ENCODE results near the gene CDC42BPB.
"Not testable (repeated sequence)": the region's sequence is repeated elsewhere in the genome, so short reads cannot be mapped to it uniquely, and the experiment has no call there.

CDC42BPB gene

DNA sequence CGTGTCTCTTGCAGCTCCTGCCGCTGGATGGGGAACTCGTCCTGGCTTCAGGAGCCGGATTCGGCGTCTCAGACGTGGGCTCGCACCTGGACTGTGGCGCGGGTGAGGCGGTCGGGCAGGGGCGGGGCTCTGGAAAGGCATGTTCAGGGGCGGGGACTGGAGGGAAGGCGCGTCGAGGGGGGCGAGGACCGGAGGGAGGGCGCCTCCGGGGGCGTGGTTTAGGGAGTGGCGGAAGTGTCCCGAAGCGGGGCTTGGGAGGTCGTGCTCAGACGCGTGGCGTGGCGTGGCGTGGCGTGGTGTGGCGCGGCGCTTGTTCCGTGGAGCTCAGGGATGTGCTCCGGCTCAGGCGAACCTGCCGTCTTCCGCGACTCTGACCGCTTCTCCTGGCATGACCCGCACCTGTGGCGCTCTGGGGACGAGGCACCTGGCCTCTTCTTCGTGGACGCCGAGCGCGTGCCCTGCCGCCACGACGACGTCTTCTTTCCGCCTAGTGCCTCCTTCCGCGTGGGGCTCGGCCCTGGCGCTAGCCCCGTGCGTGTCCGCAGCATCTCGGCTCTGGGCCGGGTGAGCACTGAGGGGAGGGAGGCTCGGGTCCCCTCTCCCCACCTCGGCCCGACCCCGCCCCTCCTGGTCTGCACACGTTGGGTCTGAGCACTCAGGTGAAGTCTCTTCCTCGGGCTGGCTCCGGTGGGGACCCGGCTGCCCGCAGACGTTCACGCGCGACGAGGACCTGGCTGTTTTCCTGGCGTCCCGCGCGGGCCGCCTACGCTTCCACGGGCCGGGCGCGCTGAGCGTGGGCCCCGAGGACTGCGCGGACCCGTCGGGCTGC lies 128.7 kb downstream of the CDC42BPB start:
- DNase-seq (ENCODE audit: low read depth, low spot score) = peak; percentile 72

DNA sequence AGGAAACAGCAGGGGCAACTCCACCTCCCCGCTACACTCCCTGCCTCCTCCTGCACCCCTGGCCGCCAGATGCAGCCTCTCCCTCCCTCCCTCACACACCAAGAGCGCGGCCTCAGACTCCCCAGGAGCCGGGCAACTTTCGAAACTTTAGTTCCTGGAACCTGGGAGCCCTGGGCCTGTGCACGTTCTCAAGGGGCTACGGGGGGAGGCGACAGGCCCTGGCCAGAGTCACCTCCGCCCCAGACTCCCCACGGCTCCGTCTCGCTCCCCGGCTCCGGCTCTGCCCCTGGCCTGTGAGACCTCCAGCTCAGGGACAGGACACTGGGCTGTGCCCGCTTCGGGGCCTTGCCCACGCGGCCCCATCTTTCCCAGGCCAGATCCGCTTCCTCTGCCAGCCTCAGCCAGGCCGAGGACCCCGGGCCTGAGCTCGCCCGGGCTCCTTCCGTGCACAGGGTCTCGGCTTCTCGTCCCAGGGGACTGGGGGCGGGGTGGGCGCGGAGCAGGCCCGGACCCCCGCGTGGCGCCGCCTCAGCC lies 129.4 kb downstream of the CDC42BPB start:
- no peak for DNase-seq (ENCODE audit: low read depth, low spot score)

DNA sequence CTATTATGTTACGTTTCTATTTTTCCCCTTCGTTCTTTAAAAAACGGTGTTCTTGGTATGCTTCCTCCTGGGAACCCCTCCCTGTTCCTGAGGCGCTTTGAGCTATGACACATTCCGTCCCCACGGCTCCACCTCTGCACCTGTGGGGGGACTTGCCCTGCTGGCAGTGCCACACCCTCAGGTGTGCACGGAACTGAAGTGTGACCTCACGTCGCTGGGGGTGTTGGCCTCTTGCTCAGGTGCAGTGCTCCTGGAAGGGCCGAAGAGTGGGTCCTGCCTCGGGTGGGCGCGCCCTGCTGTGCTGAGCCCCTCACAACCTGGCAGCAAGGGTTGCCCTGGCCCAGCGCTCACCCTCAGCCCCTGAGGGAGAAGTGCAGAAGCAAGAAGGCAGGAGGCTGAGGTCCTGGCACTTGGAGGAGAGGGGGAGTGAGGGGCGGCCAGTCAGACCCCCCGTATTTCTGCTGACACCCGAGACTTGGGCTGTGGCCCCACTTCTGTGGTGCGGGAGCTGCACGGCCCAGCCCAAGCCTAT lies 129.9 kb downstream of the CDC42BPB start:
- no peak for DNase-seq (ENCODE audit: low read depth, low spot score)

DNA sequence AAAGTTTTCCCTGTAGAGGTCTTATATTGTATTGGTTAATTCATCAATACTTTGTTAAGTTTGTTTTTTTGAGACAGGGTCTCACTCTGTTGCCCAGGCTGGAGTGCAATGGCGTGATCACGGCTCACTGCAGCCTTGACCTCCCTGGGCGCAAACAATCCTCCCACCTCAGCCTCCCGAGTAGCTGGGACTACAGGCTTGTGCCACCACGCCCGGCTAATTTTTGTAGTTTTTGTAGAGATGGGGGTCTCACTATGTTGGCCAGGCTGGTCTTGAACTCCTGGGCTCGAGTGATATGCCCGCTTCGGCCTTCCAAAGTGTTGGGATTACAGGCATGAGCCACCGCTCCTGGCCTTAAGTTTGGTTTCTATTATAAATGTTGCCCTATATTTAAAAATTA lies 130.5 kb downstream of the CDC42BPB start:
- DNase-seq (ENCODE audit: low read depth, low spot score) = not testable (repeated sequence)

DNA sequence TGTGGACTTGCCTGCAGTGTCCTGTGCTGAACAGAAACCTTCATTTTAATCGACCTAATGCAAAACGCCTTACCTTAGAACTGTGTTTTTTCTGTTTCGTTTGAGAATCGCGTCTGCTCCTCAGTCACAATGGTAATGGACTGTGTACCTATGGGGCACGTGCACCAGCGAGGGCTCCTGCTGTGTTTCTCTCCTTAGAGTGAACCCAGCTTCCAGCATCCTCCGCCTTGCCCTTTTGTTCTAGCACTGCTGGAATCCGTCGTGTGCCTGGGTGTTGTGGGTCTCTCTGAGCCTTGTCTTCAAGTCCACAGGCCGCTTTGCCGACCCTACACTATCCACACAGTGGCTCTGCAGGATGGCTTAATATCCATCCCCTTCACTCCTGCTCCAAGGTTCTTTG lies 131.2 kb downstream of the CDC42BPB start:
- DNase-seq (ENCODE audit: low read depth, low spot score) = no peak

DNA sequence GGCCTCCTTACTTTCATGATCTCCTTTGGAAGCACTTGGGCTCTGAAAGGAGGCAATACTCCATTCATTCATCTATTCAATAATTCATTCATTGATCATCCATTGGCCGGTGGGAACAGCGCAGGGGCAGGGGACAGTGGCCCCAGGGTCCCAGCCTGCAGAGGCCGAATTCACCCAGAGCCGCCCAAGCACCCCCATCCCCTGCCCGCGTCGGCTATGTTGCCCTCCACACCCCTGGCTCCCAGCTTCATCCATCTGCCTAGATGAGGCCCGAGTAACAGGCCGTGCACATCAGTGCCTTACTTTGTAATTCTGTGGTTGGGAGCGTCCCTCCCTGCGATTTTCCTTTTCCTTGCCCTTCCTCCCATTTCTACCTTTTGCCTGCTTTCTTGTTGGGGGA lies 131.7 kb downstream of the CDC42BPB start:
- DNase-seq (ENCODE audit: low read depth, low spot score) = no peak

DNA sequence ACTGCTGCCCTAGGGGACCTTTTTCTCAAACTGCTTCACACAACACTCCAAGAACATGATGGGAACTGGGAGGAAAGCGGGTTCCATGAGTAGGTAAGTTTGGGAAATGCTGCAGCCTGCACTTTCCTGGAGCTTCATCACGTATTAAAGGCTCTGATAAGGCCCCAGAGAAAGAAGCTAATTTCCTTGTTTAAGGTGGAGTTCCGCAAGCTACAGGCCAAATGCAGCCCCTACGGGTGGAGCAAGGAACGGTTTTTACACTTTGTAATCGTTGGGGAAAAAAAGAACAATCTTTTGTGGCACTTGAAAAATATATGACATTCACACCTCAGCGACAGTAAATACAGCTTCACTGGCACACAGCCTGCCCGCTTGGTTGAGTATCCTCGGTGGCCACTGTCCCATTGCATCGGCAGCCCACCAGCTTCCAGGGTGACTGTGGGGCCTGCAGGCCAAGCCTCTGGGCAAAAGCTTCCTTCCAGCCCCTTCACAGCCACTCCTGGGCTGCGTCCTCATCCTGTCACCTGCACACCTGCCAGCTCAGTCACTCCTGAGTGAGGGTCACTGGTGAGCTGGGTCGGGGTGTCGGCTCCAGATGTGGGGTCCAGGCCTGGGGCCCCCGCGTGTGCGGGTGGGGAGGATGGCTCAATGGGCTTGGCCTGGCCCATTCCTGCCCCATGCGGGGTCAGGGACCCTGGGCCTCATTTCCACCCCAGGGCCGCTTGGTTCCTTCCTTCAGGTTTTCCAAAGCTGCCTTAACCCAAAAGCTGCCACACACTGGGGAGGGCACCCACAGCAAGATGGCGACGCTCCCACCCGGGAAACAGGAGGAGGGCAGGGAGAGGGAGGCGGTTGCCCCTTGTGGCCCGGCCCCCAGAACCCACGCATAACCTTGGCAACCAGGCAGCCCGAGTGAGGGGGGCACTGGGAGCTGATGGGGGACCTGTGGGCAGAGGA lies 132.4 kb downstream of the CDC42BPB start:
- DNase-seq (ENCODE audit: low read depth, low spot score) = no peak

DNA sequence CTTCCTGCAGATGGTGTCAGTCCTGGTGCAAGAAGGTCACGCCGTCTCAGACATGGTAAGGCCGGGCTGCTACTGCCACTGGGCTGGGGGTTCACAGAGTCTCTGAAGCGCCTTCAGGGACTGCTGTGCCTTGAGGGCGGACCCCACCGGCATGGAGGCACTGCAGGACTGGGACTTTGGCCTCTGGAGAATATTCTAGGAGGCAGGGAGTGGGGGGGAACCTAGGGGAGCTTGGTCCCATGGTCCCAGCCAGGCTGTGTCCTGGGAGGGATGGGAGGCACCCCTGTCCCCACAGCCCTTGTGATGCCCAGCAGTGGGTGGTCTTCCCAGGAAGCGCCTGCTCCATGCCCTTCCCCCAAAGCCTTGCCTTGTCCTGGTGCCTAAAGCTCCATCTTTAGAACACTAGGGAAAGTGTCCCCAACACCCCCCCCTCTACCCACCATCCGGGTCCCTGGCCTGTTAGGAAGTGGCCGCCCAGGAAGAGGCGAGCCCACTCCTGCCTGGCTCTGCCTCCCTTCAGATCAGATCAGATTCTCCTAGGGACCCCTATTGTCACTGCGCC lies 133.3 kb downstream of the CDC42BPB start:
- DNase-seq (ENCODE audit: low read depth, low spot score) = no peak

DNA sequence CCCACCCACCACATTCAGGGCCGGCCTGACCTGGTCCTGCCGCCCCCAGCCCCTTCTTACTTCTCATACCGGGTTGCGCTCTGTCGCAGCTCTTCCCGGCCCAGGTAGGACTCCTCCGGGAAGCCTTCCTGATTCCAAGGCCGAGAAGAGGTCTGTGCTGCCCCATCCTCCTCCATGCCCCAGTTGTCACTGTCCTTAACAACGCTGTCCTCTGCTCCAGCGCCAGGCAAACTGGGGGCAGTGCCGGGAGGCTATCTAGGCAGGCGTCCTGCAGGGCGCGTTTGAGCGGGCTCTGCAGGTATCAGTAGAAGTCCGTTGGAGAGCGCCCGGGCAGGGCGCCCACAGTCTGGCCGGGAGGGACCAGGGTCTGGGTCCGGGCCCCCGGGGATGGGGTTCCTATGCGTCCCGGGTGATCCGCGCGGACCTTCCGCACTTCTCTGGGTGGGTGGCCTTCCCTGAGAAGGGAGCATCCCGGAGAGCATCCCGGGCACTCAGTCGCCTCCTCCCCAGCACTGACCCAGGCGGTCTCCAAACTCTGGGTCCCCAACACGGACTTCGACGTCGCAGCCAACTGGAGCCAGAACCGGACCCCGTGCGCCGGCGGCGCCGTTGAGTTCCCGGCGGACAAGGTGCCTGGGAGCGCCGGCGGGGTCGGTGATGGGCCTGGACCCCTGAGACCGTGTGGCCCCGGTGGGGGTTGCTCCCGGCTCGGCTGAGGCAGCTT lies 134.0 kb downstream of the CDC42BPB start:
- DNase-seq (ENCODE audit: low read depth, low spot score) = no peak

DNA sequence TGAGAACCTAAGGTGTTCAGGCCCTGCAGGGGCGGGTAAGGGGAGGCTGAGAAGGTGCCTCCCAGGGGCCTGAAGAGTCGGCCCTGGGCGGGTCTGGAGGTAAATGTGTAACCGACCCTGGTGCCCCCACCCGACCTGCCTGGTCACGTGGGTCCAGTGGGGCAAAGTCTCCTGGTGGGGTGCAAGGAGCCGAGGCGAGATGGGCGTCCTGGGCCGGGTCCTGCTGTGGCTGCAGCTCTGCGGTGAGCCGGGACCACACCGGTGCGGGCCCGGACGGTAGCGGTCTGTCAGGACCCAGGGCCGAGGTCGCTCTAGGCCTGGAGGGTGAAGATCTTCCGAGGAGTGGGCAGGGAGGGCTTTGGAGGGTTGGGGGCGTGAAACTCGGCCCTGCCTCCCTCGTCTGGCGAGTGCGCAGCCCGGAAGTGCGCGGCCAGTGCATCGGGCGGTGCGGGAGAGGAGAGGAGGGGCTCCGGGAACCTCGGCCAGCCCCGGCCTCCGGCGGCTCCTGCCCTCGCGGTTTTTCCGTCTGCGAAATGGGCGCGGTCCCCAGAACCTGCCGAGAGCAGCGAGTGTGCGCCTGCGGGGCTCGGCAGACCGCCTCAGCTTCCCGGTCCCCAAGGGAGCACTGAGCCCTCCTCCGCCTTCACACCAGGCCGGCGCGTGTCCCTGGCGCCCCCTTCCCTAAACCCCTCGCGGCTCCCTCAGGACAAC lies 134.7 kb downstream of the CDC42BPB start, which contains the start of gene AMN:
Gene AMN (plus strand): TSS at position 174 of the 711 bp plus-strand sequence. CDS start 26 bp downstream, at position 200.
- DNase-seq (ENCODE audit: low read depth, low spot score) = peak; percentile 37

DNA sequence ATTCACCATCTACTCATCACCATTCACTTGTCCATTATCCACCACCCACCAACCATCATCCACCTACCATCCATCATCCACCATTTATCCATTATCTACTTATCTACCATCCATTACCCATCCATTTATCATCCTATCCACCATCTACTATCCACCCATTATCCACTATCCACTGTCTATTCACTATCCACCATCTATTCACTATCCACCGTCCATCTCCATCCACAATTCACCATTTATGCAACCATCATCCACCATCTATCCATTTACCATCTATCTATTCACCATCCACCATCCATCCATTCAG lies 136.4 kb downstream of the CDC42BPB start:
- DNase-seq (ENCODE audit: low read depth, low spot score) = no peak

DNA sequence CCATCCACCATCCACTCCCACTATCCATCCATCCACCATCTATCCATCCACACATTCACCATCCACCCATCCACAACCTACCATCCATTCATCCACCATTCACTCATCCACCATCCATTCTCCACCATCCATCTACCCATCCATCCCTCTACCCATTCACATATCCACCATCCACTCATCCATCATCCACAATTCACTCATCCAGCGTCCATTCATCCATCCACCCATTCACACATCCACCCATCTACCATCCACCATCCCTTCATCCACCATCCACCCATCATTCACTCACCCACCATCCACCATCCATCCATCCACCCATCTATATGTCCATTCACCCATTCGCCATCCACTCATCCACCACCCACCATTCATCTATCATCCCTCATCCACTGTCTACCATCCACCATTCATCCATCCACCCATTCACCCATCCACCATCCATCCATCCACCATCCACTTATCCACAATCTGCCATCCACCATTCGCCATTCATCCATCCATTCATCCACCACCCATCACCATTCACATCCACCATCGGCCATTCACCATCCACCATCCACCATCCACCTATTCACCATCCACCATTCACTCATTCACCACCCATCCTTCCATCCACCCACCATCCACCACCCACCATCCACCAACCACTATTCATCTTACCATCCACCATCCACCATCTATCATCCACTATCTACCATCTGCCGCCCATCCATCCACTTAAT lies 136.9 kb downstream of the CDC42BPB start:
- DNase-seq (ENCODE audit: low read depth, low spot score) = no peak

DNA sequence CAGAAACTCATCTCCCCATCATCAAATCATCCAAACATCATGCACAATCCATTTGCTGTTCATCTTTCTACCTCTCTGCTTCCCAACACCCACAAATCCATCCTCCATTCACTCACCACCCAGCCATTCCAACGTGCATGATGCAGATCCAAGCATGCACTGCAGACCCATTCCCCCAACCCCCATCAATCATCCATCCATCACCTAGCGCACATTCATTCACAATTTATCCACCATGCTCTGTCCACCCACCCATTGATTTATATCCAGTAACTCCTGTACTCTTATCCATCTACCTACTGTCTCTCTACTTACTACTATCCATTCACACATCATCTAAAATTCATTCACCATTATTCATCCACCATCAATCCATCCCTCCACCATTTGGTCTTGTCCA lies 138.9 kb downstream of the CDC42BPB start:
- no peak for DNase-seq (ENCODE audit: low read depth, low spot score)

DNA sequence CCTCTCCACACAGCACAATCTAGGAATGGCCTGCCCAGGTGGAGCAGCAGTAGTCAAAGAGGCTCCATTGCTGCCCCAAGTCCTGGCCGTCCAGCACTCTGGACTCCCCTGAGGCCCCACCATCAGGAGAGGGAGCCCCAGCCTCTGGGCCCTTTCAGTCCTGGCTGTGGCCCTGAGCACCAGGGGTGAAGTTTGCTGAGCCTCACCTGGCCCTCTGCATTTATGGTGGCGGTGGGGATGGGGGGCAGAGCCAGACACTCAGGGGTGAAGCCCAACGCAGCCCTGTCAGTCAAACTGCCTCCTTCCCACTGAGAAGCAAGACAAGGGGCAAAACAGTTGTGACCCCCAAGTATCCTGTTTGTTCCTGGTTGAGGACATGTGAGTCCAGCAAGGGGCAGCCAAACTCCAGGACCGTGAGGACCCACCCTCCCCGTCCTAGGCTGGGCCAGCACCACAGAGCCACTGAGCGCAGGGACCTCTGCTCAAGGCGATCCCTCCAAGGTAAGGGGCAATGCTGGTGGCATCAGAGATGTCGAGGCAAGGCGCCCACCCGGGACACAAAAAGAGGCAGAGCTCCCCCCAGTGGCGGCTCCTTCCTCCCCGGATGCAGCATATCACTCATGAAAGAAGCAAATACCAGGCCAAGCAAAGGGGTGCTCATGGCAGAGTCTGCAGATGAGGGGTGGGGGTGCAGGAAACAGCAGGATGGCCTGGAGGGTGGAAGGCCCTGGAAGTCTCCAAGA lies 139.7 kb downstream of the CDC42BPB start:
- peak; percentile 68 for DNase-seq (ENCODE audit: low read depth, low spot score)

DNA sequence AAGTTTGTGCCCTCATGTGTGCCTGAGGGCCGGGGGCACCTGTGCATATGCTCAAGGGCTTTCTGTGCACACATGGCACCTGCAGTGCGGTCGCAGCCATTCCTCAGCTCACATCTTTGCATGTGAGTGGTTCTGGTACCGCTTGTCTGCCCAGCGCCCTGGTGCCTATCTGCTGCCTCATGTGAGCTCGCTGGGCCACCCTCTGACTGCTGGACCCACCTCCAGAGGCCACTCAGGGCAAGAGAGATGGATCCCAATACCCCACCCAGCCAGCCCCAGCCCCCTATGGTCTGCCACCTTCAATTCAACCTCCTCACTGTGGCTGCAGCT lies 140.3 kb downstream of the CDC42BPB start:
- DNase-seq (ENCODE audit: low read depth, low spot score) = no peak

DNA sequence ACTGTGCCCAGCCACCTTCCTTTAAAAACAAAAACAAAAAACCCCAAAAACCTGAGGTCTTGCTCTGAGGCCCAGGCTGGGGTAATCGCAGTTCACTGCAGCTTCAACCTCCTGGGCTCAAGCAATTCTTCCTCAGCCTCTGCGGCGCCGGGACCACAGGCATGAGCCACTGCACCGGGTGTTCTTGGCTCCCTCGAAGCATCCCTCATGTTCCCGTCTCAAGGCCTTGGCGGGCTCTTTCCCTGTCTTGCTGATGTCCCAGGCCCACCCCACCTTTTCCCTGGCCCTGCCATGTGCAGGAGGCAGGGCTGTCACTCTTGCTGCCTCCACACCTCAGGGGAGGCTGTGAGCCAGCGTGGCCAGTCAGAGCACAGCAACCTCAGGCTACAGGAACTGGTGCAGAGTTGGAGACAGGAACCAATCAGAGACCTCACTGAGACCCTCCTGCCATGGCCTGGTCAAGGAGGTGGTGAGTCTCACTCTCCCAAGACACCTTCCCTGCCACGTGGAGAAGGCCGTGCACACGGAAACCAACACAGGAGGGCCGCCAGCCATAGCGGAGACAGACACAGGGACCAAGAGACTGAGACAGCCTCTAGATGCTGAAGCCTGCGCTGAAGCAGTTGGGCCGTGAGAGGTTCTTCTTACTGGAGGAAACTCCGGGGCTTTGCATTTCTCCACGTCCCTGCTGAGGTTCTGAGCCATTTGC lies 140.8 kb downstream of the CDC42BPB start:
- no peak for DNase-seq (ENCODE audit: low read depth, low spot score)

DNA sequence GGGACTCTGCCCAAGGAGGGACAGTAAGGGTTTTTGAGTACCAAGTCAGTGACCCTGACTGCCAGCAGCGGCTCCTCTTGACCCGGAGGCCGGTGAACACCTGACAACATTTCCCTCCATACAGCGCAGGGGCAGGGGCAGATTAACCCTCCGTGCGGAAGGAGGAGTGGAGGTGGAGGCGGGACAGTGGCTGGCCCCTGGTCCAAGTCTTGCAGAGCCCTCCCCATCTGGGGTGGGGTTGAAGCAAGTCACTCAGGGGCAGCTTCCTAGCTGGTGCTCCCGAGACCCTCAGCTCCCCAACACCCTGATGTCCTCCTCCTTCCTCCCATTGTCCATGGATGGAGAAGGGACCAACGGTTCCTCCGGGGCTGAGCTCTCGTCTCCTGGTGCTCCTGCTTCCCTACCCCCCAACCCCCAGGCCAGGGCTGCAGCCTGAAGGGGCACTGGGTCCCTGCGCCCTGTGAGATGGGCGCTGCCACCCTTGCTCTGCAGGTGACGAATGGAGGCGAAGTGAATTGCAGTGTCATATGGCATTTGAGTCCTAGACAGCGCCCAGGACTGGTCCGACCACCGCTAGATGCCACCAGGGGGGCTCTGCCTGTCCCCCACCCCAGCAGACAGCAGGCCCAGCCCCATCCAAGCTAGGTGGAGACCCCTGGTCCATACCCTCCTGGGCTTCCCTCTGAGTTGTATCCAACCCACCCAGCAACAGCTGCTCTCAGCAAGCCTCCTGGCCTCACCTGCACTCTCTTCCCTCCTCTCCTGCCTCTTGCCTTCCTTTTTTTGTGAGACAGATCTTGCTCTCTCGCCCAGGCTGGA lies 141.8 kb downstream of the CDC42BPB start:
- no peak for DNase-seq (ENCODE audit: low read depth, low spot score)

Measured in astrocyte of the hippocampus (primary cell).